Breast epithelium (tissue), 3 donors: ENCODE results near the gene ITGB2.

Experiments
- CTCF ChIP-seq, 3 donors: fragments of 450-650 bp; IDR thresholded peaks; one replicate each; pipeline ENCODE4 v1.5.1; 2016 to 2017; ENCODE audit warnings: antibody characterized with exemption in 3 of 3, mild to moderate bottlenecking in 3 of 3, moderate library complexity in 3 of 3
- POLR2A ChIP-seq: fragments of 450-650 bp; IDR thresholded peaks from one replicate; pipeline ENCODE4 v1.6.1; 2016; ENCODE audit warnings: antibody characterized with exemption, mild to moderate bottlenecking, moderate library complexity

- TF ChIP-seq CTCF (IDR thresholded peaks at IDR 0.05) (no peak), POLR2A (no peak)
These were observed 1.4 kb downstream of the ITGB2 start for GRCh38 chr21:44919111-44919912.
